Natural killer cell (primary cell): ENCODE results near the gene SLC22A17. TPM values are rescaled to one million over a fixed set of nuclear protein-coding genes. Genes with fewer than 3 reads are reported as not detected.

ENCODE experiments used
- ATAC-seq, 3 donors: fragments of 150-1000 bp in 2 of 3; fragments of 200-7000 bp in 1 of 3; cut with Tn5 transposase; 1 replicate in 1 of 3; 2 replicates in 2 of 3; pipeline ENCODE4 v1.10.0; 2021; ENCODE audit warnings: mild to moderate bottlenecking in 2 of 3, moderate library complexity in 2 of 3
- DNase-seq, 2 donors: peaks; one replicate each; pipeline versions ENCODE4 v3.0.0 to v3.0.0-alpha.2; 2013 to 2021; ENCODE audit warnings: mixed read lengths in 1 of 2
- H3K27ac ChIP-seq: one replicate; pipeline ENCODE4 v1.5.1; 2013; ENCODE audit warnings: mild to moderate bottlenecking, low read length
- H3K27me3 ChIP-seq: one replicate; pipeline ENCODE4 v1.6.1; 2013; ENCODE audit warnings: low read length; ENCODE audit not compliant: control insufficient read depth, insufficient read depth
- H3K36me3 ChIP-seq: one replicate; pipeline ENCODE4 v1.6.1; 2013; ENCODE audit warnings: low read length; ENCODE audit not compliant: control insufficient read depth, insufficient read depth
- H3K4me1 ChIP-seq: one replicate; pipeline ENCODE4 v1.6.1; 2013; ENCODE audit warnings: low read length; ENCODE audit not compliant: control insufficient read depth, insufficient read depth
- H3K4me3 ChIP-seq: one replicate; pipeline ENCODE4 v1.5.1; 2013; ENCODE audit warnings: low read length
- H3K9me3 ChIP-seq: one replicate; pipeline ENCODE4 v1.6.1; 2013; ENCODE audit warnings: low read length; ENCODE audit not compliant: control insufficient read depth, insufficient read depth
- H3K27ac Mint-ChIP-seq, 2 donors: one replicate each; pipeline ENCODE4 v1.8.0; 2022; ENCODE audit warnings: mild to moderate bottlenecking in 2 of 2, mixed read lengths in 2 of 2, moderate library complexity in 1 of 2
- H3K27me3 Mint-ChIP-seq, 2 donors: one replicate each; pipeline ENCODE4 v1.8.0; 2022; ENCODE audit warnings: low read depth in 2 of 2, mixed read lengths in 2 of 2
- H3K36me3 Mint-ChIP-seq: one replicate; pipeline ENCODE4 v1.8.0; 2022; ENCODE audit warnings: mixed read lengths
- H3K4me1 Mint-ChIP-seq, 2 donors: one replicate each; pipeline ENCODE4 v1.8.0; 2022; ENCODE audit warnings: mixed read lengths in 2 of 2
- H3K4me3 Mint-ChIP-seq: one replicate; pipeline ENCODE4 v1.8.0; 2022; ENCODE audit warnings: mild to moderate bottlenecking, moderate library complexity, mixed read lengths
- H3K9me3 Mint-ChIP-seq, 2 donors: one replicate each; pipeline ENCODE4 v1.8.0; 2022; ENCODE audit warnings: mixed read lengths in 2 of 2
- WGBS: methylation state at CpG from one replicate; pipeline ENCODE4 v1.1.7; 2013; ENCODE audit warnings: missing lambda C conversion rate; ENCODE audit not compliant: insufficient coverage; 5-methylcytosine and 5-hydroxymethylcytosine counted together
- intact Hi-C: fragments of 100-400 bp; cut with micrococcal nuclease; formaldehyde crosslinking; loops from one replicate; pipeline ENCODE4 v1.14.2; 2022
- total RNA-seq, 4 donors: library from RNA; stranded (reverse); fragments of 120-200 nt in 1 of 4; gene quantifications; one replicate each; pipeline versions ENCODE4 v1.2.3 to v1.2.4, GENCODE V29; 2013 to 2022
- TF ChIP-seq, protein P1 (sequence below): fragments of 200-600 bp; IDR thresholded peaks from one replicate; pipeline ENCODE4 v1.8.0; 2022; ENCODE audit warnings: antibody characterized with exemption

The SLC22A17 gene
- total RNA-seq, 3 donors from 2014 or later (not counting 1 experiment from before 2014, with no cell fraction given) = 0.28 to 1.00 TPM; not detected in 1

DNA sequence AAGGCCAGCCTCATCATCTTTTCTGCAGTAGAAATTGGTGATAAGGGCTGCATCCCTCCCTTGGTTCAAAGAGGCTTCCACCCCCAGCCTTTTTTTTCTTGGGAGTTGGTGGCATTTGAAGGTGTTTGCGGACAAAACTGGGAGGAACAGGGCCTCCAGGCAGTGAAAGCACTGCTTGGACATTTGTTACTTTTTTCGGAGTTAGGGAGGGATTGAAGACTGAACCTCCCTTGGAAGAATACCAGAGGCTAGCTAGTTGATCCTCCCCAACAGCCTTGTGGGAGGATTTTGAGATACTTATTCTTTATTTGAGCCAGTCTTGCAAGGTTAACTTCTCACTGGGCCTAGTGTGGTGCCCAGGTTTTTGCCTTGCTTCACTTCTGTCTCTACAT, 28.2 kb downstream of the SLC22A17 start:
- no peaks in the 10 kb centered on the region for H3K9me3 ChIP-seq
- intact Hi-C loops = loop anchor here (5.0 to 10.0 kb wide), 2 partner anchors 60 to 407 kb away; partner anchors contain the start of gene RBM23
- H3K27me3 Mint-ChIP-seq = no peaks in the 10 kb centered on the region
- peaks cover 23% of the 10 kb centered on the region for H3K4me1 ChIP-seq
- H3K27me3 ChIP-seq = no peaks in the 10 kb centered on the region
- 93% methylated on average over 2 of the region's 2 CpGs for WGBS
- TF ChIP-seq, protein P1, sequence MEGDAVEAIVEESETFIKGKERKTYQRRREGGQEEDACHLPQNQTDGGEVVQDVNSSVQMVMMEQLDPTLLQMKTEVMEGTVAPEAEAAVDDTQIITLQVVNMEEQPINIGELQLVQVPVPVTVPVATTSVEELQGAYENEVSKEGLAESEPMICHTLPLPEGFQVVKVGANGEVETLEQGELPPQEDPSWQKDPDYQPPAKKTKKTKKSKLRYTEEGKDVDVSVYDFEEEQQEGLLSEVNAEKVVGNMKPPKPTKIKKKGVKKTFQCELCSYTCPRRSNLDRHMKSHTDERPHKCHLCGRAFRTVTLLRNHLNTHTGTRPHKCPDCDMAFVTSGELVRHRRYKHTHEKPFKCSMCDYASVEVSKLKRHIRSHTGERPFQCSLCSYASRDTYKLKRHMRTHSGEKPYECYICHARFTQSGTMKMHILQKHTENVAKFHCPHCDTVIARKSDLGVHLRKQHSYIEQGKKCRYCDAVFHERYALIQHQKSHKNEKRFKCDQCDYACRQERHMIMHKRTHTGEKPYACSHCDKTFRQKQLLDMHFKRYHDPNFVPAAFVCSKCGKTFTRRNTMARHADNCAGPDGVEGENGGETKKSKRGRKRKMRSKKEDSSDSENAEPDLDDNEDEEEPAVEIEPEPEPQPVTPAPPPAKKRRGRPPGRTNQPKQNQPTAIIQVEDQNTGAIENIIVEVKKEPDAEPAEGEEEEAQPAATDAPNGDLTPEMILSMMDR = no peak
- H3K27ac ChIP-seq = no peak overlapping the region
- no peaks in the 10 kb centered on the region for H3K36me3 Mint-ChIP-seq
- H3K9me3 Mint-ChIP-seq = no peaks in the 10 kb centered on the region
- DNase-seq (no peak), ATAC-seq (no peak)
- H3K4me3 Mint-ChIP-seq = no peak overlapping the region
- no peak overlapping the region for H3K27ac Mint-ChIP-seq
- peaks cover 29 to 34% of the 10 kb centered on the region in 2 donors for H3K4me1 Mint-ChIP-seq
- H3K36me3 ChIP-seq = peaks cover 28% of the 10 kb centered on the region
- H3K4me3 ChIP-seq = no peak overlapping the region

DNA sequence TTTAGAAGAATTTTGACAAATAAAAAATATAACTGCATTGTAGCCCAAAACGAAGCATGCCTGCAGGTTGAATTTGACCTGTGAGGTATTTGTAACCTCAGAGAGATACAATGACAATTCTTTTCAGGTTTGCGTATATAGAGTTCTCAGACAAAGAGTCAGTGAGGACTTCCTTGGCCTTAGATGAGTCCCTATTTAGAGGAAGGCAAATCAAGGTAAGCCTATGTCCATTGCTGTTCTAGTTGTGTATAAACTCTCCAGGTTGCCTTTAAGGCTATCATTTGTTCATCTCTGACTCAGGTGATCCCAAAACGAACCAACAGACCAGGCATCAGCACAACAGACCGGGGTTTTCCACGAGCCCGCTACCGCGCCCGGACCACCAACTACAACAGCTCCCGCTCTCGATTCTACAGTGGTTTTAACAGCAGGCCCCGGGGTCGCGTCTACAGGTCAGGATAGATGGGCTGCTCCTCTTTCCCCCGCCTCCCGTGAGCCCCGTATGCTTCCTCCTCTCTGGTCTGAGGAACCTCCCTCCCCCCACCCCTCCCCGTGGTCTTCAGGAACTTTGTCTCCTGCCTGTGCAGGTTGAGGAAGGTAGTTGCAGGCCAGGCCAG, 28.7 kb downstream of the SLC22A17 start:
- Histone ChIP-seq H3K9me3 (no peaks in the 10 kb centered on the region), H3K27ac (no peak overlapping the region), H3K27me3 (no peaks in the 10 kb centered on the region), H3K36me3 (peaks cover 28% of the 10 kb centered on the region), H3K4me3 (no peak overlapping the region), H3K4me1 (peaks cover 23% of the 10 kb centered on the region)
- ATAC-seq (no peak), DNase-seq (no peak)
- H3K27ac Mint-ChIP-seq = peak overlapping the region; percentile 95 to 96
- H3K9me3 Mint-ChIP-seq = no peaks in the 10 kb centered on the region
- peaks cover 31 to 35% of the 10 kb centered on the region in 2 donors for H3K4me1 Mint-ChIP-seq
- no peaks in the 10 kb centered on the region for H3K36me3 Mint-ChIP-seq
- intact Hi-C loops = loop anchor here (5.0 to 10.0 kb wide), 2 partner anchors 59 to 407 kb away; partner anchors contain the start of gene RBM23
- H3K27me3 Mint-ChIP-seq = no peaks in the 10 kb centered on the region
- WGBS = 93% methylated on average over 17 of the region's 18 CpGs
- TF ChIP-seq, protein P1 = no peak
- no peak overlapping the region for H3K4me3 Mint-ChIP-seq

DNA sequence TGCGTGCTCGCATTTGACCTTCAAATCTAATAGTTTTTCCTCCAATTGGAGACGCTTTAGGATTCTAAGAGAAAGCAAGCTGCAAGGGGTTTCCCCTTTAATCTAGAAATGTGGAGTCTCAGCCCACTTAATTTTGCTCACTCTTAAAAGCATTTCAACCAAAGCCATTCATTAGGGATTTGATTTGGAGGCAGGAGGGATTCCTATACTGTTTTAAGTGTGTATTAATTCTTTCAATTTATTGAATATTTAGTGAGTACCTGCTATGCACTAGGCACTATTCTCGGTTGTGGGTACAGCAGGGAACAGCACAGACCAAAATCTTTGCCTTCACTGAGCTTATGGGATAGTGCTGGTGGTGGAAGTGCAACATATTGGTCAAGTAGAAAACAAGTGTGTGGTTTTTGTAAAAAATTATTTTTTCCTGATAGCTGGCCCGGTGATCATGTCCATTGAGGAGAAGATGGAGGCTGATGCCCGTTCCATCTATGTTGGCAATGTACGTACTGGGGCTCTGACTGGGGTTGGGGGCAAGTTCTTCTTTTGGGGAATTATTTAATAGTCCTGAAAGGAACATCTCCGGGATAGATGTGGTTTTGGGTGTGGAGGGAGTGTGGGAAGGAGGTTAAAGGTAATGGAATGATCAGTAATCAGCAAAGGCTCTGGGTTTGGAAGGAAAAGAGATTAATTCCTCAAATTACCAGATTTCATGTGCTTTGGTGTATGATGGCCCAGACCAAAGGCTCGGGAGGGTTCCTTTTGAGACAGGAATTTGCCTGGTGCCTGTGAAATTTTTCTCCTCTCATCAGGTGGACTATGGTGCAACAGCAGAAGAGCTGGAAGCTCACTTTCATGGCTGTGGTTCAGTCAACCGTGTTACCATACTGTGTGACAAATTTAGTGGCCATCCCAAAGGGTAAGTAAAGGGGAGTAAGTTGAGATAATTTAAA, 29.8 kb downstream of the SLC22A17 start:
- ATAC-seq = no peak

More for the DNA sequence above, 29.8 kb downstream of the SLC22A17 start:
- Mint-ChIP-seq H3K36me3 (no peaks in the 10 kb centered on the region), H3K27ac (peak overlapping the region; percentile 95 to 96), H3K4me1 (peaks cover 31 to 35% of the 10 kb centered on the region in 2 donors), H3K27me3 (no peaks in the 10 kb centered on the region), H3K9me3 (no peaks in the 10 kb centered on the region), H3K4me3 (peak overlapping the region; percentile 92)
- H3K27ac ChIP-seq = peak overlapping the region; percentile 91
- TF ChIP-seq, protein P1 = no peak
- H3K27me3 ChIP-seq = no peaks in the 10 kb centered on the region
- DNase-seq = no peak
- H3K4me1 ChIP-seq = peaks cover 23% of the 10 kb centered on the region
- intact Hi-C loops = loop anchor here (5.0 to 10.0 kb wide), 2 partner anchors 58 to 406 kb away; partner anchors contain the start of gene RBM23
- peak overlapping the region; percentile 66 for H3K4me3 ChIP-seq
- no peaks in the 10 kb centered on the region for H3K9me3 ChIP-seq
- H3K36me3 ChIP-seq = peaks cover 28% of the 10 kb centered on the region
- 70% methylated on average over 10 of the region's 10 CpGs for WGBS
